Mucosa of gallbladder (tissue), 1 donor: Measurements from ENCODE around the gene DPEP1. TPM values are rescaled to one million over a fixed set of nuclear protein-coding genes. Genes with fewer than 3 reads are reported as not detected.
"Not testable (repeated sequence)": the region's sequence is repeated elsewhere in the genome, so short reads cannot be mapped to it uniquely, and the experiment has no call there.

Experiments
- DNase-seq: peaks from one replicate; pipeline ENCODE4 v3.0.0-alpha.2; 2020; ENCODE audit warnings: low spot score
- total RNA-seq: library from RNA; stranded (reverse); gene quantifications from one replicate; pipeline ENCODE4 v1.2.1, GENCODE V29; 2021
- donor health status: DM: no; HTN: no; CAD: no.

Gene DPEP1
- total RNA-seq, 1 donor from 2014 or later: 2.5 TPM

DNA sequence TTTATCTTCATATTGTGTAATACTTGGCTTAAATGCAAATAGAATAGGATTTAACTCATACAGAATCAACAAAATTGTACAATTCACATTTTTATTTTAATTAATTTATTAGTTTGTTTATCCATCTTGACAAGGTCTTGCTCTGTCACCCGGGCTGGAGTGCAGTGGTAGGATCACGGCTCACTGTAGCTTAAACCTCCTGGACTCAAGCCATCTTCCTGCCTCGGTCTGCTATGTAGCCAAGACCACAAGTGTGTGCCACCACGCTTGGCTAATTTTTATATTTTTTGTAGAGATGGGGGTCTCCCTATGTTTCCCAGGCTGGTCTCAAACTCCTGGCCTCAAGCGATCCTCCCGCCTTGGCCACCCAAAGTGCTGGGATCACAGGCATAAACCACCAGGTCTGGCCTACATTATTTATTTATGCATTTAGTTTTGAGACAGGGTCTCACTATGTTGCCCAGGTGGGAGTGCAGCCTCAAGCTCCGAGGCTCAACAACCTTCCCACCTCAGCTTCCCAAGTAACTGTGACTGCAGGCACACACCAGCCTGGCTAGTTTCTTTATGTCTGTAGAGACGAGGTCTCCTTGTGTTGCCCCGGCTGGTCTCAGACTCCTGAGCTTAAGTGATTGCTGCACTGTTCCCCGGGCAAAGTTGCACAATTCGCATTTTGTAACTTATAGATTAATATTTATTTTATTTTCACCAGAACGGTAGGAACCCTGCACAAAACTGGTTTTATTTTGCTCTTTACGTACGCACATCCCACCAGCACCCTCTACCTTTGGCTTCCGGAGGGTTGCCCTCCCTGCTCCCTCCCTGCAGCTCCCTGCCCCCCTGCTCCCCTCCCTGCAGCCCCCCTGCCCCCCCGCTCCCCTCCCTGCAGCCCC lies 4.9 kb downstream of the DPEP1 start:
- no peak for DNase-seq

DNA sequence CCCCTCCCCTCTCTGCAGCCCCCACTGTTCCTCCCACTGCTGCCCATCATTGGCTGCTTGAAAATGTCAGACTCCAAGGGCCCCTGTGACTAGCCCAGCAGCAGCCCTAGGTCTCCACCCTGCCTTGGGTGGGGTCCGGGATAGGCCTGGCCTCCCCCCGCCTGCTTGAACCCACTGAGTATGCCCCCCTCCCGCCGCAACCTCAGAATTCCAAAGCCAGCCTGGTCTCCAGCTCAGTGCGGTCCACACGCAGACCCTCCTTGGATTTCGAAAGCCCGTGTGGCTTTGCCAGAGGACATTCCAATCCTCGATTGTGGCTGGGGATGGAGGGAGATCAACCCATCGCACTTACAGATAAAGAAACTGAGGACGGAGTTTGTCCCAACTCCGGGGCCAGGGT lies 6.4 kb downstream of the DPEP1 start:
- no peak for DNase-seq

DNA sequence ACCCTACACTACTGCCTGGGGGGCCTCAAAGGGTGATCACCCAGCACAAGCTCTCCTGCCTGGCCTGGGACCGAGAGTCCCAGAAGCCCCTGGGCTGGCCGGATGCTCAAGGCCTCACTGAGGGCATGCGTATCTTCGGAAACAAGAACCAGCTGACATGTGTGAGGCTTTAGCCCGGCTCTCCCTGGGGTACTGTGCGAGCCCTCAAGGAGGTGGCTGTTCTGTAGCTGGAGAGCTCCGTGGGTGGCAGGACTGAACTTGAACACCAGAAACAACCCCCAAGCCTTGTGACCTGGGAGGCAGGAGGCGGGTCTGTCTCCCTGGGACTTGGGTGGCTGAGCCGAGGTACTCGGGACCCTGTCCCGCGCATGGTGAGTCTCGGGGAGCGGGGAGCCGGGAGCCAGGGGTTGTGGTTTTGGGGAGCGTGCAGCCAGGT lies 7.0 kb downstream of the DPEP1 start:
- DNase-seq: no peak

DNA sequence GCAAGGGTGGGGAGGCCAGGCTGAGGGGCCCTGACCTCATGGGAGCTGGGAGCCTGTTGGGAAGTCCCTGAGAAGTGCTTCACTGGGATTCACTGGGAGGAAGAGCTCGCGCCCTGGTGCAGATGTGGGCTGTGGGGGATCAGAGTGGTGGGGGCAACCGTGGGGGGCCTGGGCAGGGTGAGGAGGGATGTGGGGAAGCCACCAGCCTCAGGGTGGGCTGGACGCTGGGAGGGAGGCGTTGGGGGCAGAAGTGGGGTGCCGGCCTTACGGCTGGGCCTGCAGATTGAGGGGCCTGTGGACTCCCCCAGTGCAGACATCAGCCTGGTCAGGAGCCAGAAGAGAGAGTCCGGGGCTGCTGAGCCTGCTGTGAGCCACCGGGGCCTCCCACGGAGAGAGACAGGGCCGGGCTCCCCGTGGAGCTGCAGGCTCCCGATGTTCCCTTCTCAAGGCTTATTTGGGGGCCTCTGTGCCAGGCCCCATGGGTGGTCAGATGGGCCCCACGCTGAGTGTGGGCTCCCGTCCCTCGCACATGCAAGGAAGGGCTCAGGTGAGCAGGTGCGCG lies 7.8 kb downstream of the DPEP1 start:
- DNase-seq: no peak

DNA sequence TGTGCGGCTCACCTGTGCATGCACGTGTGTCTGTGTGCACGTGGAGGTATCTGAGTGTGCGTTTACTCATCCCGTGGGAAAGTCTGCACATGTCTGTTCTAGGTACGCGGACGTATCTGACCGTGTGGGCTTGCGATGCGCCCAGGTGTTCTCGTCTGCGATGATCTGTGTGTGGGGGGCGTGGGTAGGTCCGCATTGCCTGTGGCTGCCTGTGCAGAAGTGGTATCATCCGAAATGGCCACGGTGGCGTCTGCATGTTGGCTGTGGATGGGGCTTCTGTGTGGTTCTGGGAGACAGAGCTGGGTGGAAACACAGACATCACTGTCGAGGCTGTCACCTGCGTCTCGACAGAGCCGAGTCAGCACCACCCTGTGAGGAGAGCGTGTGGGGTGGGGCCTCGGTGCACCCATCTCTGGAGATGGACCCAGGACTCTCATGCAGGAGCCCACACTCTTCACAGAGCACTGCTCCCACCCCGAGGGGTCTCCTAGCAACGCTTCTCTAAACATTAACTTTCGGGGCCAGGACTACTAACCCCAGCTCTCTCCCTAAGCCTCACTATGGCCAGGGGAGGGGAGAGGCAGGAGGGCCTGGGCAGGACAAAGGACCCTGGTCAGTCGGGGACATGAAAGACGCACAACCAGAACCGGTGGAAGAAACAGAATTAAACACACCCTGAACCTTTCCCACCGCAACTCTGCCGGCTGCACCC lies 8.4 kb downstream of the DPEP1 start:
- no peak for DNase-seq

DNA sequence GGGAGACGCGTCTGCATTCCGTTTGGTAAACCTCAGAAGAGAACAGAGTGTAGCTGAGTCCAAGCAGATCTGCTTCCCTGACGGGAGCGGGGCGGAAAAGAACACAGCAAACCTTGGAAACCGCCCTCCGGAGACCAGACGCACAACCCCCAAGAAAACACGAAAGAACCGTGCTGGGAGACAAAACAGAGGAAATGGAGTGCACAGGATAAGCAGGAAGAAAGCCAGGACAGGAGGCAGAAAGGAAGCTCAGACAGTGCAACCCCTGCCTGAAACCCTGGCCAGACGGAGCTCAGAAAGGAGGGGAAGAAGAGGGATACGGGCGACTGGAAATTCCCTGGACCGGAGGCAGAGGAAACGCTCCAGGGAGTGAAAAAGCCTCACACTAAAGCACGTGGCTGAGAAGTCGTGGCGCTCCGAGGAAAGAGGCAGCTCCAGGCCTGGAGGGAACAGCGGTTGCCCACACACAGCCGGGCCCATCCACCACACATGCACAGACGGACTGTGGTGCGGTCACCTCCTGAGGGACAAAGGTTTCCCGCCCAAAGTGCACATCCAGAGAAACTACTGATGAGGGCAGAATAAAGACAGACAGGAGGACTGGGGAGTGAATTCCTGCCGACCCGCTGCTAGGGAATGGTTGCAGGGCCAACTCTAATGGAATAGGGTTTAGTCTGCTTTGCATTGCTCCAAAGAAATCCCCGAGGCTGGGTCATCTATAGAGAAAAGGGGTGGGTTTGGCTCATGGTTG lies 10.2 kb downstream of the DPEP1 start:
- DNase-seq: no peak

DNA sequence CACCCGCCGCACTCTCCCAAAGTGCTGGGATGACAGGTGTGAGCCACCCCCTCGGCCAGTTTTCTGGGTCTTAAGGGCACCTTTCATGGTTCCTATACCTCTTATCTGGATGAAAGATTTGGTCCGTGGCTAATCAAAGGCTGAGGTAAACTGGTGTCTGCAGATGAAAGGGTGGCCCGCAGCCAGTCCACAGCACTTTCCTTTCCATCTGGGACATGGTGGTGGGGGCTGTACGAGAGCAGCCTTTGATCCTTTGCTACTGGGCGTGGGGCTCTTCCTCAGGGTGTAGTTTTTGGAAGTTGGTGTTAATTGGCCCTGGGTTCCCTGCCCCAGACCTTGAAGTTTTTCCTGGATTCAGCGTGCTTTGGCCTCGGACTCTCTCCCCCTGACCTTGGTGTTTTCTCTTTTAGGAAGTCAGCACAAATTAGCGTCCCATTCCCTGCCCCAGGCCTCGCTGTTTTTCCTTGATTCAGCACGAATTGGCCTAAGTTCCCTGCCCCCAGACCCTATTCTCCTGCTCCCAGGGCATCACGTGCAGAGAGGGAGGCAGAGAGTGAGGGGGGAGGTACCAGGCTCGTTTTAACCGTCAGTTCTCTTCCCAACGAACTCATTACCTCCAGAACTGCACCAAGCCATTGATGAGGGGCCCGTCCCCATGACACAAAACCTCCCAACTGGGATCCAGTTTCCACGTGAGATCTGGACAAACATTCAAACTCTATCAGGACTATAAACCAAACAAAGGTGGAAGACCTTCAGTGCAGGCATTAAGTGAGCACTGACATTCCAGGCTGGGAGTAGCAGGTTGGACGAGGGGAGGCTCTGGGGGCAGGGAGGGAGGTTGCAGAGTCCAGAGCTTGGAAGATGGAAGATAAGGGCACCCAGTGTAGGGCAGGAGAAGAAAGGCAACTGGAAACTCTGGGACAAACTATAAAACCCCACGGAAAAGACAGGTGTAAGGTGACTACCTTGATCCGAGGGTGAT lies 11.6 kb downstream of the DPEP1 start:
- DNase-seq: no peak

DNA sequence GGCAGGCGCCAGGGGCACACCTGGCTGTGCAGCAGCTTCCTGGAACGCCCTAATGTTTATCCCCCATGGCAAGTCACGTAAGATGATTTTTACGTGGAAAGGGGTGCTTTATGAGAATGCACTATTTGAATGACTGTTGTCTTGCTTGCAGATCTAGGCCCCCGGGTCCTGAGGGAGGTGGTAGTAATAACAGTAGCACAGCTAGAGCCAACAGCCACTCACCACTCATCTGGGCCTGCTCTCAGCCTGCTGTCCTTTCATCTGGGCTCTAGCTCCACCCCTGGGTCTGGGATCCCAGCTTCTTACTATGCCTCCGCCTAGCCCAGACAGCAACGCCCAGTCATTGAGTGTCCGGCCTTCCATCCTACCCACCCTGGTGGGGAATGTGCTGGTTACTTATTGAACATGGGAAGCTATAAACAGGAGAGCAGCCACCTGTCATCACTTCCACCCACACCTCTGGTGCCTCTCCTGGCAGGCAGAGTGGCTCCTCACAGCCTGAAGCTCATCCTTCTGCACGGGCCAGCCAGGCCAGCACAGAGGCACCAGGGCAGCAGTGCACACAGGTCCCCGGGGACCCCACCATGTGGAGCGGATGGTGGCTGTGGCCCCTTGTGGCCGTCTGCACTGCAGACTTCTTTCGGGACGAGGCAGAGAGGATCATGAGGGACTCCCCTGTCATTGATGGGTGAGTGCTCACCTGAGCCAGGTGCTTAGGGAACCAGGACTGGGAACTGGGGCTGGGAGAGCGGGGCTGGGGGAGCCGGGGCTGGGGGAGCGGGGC lies 16.6 kb downstream of the DPEP1 start:
- DNase-seq: no peak

DNA sequence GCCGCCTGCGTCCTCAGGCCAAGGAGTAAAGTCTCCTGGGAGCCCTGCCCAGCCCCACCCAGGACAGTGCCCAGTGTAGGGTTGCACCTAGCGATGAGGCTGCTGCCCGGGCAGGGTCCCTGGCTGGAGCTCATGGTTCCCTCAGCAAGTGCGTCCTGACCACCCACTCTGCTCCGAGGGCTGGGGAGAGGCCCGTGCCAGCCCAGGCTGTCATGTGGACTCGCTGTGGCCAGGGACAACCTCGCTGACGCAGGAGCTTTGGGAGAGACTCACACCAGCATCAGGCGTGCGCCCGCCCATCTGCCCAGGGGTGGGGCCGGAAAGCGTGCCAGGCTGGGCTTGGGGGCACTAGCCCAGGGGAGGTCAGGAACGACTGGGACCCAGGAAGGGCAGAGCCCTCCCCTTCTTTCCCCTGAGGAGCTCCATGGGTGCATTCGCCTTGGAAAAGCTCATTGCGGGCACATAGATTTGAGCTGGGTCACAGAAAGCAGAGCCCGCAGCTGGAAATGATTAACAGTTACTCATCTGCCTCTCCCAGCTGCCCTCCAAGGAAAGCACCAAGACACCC lies 19.7 kb downstream of the DPEP1 start:
- no peak for DNase-seq

DNA sequence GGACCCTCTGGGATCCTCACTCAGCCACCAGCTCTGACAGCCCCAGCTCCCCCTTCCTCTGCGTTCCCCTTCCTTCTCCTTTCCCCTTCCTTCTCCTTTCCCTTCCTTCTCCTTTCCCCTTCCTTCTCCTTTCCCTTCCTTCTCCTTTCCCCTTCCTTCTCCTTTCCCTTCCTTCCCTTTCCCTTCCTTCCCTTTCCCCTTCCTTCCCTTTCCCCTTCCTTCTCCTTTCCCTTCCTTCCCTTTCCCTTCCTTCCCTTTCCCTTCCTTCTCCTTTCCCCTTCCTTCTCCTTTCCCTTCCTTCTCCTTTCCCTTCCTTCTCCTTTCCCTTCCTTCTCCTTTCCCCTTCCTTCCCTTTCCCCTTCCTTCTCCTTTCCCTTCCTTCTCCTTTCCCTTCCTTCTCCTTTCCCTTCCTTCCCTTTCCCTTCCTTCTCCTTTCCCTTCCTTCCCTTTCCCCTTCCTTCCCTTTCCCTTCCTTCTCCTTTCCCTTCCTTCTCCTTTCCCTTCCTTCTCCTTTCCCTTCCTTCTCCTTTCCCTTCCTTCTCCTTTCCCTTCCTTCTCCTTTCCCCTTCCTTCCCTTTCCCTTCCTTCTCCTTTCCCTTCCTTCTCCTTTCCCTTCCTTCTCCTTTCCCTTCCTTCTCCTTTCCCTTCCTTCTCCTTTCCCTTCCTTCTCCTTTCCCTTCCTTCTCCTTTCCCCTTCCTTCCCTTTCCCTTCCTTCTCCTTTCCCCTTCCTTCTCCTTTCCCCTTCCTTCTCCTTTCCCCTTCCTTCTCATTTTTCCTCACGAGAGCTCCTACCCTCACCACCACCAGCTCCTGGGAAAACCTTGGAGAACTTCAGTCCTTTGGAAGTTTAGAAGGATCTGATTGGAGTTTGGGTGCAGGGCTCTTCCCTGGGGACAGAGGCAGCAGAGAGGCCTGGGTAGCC lies 21.3 kb downstream of the DPEP1 start:
- DNase-seq: not testable (repeated sequence)

DNA sequence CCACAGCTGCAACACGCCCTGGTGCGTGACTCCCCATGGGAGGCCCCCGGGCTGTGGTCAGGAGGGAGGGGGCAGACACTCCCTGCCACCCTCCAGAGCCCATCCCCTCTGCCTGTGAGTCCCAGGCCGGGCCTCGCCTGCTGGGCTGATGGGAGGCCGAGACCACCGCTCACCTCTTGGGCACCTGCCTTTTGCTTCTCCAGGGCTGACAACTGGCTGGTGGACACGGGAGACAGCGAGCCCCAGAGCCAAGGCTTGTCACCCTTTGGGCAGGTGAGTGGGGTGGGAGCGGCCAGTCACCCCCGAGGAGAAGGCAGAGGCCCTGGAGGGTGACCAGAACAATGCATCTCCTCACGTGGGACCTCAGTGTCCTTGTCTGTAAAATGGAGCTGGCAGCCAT lies 23.2 kb downstream of the DPEP1 start:
- no peak for DNase-seq

DNA sequence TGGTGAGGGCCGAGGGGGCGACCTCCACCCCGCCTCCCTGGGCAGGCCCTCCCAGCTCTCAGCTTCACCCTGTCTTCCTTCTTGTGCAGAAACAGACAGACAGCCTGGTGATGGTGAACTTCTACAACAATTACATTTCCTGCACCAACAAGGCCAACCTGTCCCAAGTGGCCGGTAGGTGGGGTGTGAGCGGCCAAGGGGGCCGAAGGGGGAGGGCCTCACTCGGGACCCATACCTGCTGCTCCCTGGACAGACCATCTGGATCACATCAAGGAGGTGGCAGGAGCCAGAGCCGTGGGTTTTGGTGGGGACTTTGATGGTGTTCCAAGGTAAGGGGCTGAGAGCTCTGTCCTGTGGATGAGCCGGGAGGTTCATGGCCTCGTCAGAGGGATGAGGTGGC lies 23.9 kb downstream of the DPEP1 start:
- DNase-seq: no peak

DNA sequence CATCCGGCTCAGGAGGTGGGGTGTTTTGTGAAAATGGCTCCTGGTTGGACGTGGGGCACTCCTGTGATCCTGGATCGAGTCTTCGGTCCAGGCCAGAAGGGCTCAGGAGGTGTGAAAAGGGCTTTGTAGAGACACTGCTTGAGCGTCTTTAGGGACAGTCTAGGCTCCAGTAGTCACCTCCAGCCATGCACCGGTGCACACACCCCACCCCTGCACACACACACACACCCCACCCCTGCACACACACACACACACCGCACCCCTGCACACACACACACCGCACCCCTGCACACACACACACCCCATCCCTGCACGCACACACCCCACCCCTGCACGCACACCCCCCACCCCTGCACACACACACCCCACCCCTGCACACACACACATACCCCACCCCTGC lies 25.0 kb downstream of the DPEP1 start:
- DNase-seq: no peak

DNA sequence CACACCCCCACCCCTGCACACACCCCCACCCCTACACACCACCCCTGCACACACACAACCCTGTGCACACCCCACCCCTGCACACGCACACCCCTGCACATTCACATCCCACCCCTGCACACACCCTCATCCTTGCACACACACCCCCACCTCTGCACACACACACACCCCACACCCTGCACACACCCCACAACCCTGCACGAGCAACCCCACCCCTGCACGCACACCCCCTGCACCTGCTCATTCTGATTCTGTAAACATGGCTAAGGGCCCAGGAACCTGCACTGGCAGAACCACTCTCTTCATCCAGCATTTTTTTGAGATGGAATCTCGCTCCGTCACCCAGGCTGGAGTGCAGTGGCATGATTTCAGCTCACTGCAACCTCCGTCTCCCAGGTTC lies 25.9 kb downstream of the DPEP1 start:
- DNase-seq: no peak

DNA sequence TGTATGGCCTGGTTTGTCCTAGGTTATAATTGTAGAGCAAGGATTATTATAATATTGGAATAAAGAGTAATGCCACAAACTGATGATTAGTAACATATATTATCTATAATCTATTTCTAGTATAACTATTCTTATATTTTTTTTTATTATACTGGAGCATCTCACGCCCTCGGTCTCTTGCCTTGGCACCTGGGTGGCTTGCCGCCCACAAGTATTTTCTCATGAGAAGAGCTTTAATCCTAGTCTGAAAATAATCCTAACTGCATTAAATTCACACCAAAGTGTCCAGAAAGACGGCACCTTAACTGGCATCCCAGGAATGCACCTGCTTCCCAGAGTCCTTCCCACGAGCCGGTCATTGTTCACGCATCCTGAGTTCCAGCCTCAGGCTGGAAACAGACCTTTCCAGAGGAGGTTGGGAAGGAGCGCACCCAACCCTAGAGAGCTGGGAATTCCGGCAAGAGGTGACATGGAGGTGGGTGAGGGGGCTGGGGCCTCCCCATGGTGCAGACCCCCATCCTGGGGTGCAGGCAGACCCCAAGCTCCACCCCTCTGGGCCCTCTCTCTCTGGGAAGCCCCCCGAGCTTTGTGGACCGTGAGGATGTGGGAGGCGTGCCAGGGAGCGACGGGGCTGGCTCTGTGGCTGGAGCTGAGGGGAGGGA lies 28.1 kb downstream of the DPEP1 start:
- DNase-seq: no peak

DNA sequence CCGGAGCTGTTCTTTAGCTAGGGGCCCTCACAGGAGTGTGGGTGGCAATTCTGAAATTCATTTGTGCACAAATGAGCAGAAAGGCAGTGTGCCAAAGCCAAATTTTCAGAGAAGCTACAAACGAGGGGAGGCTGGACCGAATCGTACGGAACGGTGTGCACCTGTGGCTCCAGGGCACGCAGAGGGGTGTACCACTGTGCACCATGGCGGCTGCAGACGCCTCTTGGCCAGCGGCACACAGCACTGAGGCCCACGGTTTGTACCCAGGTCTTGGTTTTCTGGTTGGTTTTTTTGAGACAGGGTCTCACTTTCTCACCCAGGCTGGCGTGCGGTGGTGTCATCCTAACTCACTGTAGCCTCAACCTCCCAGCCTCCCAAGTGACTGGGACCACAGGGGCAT lies 29.1 kb downstream of the DPEP1 start:
- no peak for DNase-seq

DNA sequence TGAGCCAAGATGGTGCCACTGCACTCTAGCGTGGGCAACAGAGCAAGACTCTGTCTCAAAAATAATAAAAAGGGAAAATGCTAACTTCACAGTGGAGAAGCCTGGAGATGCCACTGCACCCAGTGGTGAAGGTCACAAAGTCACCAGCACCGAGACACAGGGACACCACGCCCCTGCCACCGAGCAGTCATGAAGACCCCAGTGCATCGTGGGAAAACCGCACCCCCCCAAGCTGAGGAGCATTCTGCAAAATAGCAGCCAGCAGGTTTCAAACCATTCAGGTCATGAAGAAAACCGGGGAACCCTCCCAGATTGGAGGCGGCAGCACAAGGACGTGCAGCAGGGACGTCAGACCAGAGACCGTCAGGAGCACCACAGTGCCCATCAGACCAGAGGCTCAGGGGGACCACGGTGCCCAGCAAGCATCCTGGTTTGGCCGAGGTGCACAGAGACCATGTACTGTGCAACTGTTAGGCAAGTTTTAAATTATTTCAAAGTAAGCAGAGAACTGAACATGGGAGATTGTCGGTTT lies 30.4 kb downstream of the DPEP1 start:
- DNase-seq: no peak

DNA sequence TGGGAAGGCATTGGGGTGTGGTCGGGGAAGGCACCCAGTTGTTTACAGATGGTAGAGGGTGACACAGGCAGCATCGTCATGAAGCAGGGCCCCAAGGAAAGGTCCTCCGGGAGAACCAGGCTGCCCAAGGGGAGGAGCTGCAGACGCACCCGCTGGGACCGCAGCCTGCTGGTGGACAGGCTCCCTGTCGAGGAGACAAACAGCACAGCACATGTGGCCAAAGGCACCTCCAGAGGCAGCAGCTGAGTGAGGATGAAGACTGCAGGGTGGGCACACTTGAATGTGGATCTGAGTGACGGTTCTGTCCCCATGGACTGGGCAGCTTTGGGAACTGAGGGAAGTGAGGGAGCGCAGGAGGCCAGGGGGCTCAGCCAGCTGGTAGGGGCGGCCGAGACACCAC lies 31.7 kb downstream of the DPEP1 start:
- DNase-seq: no peak
